ENCODE results near the gene ANKLE1.

The ANKLE1 gene, protein sequence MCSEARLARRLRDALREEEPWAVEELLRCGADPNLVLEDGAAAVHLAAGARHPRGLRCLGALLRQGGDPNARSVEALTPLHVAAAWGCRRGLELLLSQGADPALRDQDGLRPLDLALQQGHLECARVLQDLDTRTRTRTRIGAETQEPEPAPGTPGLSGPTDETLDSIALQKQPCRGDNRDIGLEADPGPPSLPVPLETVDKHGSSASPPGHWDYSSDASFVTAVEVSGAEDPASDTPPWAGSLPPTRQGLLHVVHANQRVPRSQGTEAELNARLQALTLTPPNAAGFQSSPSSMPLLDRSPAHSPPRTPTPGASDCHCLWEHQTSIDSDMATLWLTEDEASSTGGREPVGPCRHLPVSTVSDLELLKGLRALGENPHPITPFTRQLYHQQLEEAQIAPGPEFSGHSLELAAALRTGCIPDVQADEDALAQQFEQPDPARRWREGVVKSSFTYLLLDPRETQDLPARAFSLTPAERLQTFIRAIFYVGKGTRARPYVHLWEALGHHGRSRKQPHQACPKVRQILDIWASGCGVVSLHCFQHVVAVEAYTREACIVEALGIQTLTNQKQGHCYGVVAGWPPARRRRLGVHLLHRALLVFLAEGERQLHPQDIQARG

DNA sequence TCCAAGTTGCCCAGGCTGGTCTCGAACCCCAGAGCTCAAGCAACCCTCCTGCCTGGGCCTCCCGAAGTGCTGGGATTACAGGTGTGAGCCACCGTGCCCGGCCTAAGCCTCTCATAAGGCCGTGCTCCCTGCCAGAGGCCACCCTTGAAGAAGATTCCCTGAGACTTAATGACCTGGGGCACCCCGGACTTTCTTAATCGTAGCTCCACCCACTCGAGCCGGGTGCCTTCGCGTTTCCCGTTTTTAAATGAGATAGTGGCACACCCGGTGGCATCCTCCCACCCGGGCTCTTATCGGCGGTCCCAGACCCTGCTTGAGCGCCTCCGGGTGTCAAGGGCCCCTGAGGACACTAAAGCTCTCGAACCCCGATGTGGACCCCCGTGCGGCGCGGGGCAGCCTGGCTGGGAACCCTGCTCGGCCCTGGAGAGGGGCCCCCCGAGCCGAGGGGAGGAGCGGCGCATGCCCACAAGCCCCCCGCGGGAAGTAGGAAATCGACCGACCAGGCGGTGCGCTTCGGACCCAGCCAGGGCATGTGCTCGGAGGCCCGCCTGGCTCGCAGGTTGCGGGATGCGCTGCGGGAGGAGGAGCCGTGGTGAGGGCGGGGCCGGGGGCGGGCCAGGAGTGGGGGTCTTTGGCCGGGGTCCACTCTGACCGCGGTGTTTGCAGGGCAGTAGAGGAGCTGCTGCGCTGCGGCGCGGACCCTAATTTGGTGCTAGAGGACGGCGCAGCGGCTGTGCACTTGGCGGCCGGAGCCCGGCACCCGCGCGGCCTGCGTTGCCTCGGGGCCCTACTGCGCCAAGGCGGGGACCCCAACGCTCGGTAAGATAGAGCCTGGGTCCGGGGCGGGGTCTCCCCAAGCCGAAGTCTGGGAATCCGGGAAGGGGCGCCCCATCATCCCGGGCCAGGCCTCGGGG is at the start of gene ANKLE1:
ANKLE1 (plus strand) TSS at position 511 of the 914 bp plus-strand sequence; CDS start at position 531, 20 bp downstream.
- DNase-seq (ENCODE audit: low read depth in 2 of 2) = peak in 1 of 2 donors; percentile 54

DNA sequence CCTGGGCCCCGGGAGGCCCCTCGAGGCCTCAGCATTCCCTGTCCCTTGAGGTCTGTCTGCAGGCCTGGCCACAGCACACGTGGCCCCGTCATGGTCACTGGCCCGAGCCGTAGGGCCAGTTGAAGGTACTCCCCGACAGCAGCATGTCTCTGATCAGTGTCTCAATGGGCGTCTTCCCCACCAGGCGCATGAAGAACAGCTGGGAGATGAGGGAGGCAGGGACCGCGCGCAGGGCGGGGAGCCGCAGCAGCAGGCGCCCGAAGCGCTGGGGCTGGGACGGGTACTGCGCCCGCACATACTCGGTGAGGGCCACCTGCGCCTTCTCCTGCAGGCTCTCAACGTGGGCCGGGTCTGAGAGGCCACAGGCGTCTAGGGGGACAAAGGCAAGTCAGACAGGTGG is 49.4 kb upstream of the ANKLE1 start:
- DNase-seq (ENCODE audit: low read depth in 2 of 2) = no peak

DNA sequence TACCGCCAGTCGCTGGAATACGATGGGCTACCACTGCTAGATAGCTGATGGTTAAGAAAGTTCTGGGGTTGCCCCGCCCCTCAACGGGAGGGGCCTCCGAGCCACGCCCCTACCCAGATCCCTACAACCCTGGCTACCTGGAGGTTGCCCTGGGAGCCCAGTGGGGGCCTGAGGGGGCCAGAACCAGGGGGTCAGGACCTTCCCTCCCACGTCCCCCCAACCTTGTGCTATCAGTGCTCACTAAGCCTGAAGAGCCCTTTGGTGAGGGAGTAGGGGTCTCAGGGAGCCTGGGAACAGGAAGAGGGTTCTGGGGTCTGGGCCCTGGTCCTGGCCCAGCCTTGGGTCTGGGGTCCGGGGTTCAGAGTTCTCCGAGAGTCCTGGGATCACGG is 46.8 kb upstream of the ANKLE1 start:
- DNase-seq (ENCODE audit: low read depth in 2 of 2) = peak; percentile 56 to 61

DNA sequence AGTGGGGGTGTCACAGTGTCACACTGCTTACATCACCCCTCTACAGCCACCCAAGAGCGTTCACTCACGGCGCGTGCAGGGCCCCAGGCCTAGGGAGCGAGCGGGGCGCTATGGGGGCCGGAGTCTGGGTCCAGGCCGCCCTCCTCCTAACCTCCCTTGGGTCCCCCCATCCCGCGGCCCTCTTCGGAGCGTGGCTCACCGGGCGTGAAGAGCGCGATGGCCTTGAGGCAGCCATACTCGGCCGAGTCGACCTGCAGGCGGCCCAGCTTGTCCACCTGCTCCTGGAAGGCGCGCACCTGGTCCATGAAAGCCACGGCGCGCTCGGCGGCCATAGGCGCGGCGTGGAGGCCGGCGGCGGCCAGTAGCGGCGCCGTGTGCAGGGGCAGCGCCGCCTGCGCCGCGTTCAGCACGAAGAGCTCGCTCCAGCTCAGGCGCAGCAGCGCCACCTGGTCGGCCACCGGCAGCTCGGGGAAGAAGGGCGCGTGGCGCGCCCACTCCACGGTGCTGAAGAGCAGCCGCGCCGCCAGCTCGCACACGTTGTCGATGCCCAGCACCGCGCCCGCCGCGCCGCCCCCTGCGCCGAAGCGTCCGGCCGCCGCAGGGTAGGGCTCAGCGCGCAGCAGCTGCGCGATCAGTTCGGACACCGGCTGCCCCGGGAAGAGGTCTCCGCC is 46.3 kb upstream of the ANKLE1 start:
- DNase-seq (ENCODE audit: low read depth in 2 of 2) = peak; percentile 59 to 62

DNA sequence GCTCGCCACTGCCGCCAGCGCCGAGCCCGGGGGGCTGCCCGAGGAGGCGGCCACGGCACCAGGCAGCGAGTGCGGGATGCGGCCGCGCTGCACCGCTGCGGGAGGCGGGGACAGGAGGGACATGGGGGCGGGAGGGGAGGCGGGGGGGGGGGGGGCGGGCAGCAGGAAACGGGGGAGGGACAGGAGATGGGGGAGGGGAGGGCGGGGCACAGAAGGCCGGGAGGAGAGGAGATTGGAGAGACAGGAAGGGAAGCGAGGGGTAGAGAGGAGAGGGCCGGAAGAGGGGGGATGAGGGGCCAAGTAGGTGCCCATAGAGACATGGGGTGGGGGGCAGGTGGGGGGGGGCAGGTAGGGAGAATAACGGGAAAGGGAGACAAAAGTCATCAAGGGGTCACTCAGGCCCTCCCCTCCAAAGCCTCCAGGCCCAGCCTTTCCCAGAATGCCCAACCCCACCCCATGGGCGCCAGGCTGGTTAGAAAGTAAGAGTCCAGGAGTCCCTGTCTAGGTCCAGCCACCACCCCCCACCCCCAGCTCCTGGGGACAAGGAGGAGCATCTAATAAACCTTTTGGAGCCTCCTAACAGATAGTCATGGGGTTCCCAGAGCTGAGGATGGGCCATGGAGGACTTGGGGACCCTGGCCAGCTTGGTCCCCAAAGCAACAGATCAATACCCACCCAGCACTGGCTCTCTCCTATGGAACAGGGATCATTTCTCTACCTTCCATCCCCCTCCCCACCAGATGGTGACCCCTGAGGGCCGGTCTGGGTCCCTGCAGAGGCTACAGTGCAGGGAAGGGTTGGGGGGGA is 45.5 kb upstream of the ANKLE1 start:
- DNase-seq (ENCODE audit: low read depth in 2 of 2) = no peak

DNA sequence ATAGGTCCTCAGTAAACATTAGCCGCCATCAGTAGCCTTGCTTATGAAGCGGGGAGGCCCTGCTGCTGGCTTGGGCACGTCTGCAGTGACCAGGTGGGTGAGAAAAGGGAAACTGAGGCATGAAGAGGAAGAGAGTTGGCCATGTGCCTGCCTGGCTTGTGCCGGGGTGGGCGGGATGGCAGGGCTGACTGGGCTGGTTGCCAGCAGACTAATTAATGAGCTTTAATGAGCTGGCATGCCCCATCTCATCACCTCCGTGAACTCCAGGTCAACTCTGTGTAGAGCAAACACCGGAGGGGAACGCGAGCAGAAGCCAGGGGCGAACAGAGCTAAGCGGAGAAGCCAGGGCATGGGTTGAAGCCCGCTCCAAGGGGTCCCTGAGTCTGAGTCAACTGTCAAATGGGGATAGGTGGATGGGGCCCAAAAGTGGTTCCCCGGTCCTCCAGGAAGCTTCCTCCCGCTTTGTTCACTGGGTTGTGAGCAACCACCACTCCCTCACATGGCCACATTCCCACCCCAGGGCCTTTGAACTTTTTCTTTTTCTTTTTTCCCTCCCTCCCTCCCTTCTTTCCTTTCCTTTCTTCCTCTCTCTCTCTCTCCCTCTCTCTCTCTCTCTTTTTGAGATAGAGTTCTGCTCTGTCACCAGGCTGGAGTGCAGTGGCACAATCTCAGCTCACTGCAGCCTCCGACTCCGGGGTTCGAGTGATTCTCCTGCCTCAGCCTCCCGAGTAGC is 44.7 kb upstream of the ANKLE1 start:
- no peak for DNase-seq (ENCODE audit: low read depth in 2 of 2)

DNA sequence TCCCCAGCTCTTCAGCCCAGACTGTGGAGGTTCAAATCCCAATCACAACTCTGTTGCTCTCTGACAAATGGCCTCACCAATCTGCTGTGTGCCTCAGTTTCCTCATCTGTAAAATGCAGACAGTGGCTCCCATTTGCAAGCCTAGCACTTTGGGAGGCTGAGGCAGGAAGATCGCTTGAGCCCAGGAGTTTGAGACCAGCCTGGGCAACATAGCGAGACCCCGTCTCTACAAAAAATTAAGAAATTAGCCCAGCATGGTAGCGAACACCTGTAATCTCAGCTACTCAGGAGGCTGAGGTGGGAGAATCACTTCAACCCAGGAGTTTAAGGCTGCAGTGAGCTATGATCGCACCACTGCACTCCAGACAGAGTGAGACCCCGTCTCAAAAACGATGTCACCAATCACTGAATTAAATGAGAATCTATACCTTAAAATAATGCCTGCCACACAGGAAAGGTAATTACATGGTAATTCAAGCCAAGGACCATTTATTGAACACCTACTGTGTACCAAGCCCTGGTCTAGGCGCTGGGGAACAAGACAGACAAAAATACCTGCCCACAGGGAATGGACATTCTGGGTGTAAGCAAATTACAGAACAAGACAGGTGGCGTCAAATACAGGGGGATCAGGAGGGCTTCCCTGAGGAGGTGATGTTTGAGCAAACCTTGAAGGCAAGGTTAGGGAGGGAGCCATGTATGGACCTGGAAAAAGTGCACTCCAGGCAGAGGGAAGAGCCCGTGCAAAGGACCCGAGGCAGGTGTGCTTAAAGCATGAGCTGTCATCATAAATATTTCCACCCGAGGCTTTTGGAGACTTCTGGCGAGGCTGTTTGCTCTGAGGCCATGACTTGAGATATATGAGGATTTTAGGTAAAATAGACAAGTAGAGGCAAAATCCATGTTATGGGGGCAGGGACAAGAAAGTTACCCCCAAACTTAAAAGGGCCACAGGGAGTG is 43.7 kb upstream of the ANKLE1 start:
- no peak for DNase-seq (ENCODE audit: low read depth in 2 of 2)

DNA sequence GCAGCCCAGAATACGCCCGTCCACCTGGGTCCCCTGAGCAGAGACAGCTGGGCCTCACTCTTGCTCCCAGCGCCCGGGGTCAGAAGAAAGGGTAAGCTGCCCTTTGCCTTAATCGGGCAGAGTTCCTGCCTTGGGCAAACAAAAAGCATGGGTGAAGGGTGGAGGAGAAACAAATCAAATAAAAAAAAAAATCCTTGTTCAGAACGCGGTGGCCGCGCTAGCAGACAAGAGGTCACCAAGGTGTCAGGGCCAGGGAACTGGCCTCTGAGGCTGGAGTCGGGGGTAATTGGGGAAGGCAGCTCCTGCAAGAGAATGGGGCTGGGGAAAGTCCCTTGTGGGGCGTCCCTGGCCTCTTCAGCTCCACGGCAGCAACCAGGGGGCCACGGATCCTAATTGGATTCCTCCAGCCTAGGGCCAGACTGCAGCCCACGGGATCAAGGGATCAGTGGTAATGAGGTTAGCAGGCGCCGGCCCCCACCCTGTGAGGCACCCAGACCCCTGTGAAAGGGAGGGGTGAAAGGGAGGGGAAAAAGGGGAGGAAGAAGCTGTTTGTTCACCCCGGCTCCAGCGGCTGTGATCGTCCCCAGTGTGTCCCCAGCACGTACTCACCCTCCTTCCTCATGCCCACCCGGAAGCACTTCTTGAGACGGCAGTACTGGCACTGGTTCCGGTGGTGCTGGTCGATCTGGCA is 41.5 kb upstream of the ANKLE1 start:
- no peak for DNase-seq (ENCODE audit: low read depth in 2 of 2)

DNA sequence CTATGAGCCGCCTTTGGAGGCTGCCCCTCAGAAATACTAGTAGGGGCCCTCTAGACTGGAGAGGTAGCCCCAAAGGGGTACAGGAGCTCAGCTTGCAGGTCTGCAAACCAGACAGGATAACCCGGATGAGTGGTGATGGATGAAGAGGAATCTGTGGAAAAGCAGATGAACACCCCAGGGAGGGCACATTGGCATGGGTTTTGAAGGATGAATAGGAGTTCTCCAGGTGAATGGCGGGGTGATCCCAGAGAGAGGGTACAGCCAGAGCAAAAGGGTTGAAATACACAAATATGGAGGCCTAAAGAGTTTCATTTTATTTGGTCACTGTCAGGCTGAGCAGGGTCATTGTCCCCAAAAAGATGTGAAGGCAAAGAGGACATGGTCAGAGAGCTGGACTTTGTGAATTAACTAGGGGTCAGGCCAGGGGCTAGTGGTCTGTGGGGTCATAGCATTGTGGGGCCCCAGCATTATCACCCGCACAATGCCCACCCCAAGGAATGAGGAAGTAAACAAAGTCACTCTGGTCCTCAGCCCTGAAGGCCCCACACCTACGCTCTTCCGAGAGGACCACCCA is 40.8 kb upstream of the ANKLE1 start:
- DNase-seq (ENCODE audit: low read depth in 2 of 2) = no peak

DNA sequence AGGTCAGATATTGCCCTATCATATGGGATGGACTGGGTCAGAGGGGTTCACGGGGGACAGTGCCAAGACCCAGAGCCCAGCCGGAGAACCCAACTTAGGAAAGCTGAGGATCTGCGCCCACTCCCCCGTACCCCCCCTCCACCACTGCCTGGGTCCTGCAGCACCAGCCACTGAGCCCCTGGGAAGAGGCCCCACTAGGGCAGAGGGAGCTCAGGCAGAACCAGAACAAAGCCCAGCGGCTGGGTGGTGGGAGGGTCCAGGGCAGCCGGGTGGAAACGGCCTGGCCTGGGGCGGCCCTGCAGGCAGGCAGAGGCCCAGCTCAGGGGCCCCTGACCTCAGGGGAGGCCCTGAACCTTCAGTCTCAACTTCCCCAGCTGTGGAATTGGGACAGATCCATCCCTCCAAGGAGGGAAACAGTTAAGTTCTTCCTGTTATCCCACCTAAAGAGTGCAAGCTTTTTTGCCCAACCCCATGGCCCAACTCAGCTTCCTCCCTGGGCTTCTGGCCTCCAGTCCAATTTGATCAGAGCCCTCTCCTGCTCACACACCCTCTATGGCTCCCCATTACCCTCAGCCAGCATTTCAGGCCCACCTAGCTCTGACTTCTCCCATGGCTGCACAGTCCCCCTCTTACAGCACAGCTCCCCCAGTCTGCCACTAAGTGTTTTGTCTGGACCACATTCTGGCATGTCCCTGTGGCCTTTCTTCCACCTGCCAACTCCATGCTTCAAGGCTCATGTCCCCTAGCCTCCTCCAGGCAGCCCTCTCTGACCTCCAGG is 39.1 kb upstream of the ANKLE1 start:
- no peak for DNase-seq (ENCODE audit: low read depth in 2 of 2)

DNA sequence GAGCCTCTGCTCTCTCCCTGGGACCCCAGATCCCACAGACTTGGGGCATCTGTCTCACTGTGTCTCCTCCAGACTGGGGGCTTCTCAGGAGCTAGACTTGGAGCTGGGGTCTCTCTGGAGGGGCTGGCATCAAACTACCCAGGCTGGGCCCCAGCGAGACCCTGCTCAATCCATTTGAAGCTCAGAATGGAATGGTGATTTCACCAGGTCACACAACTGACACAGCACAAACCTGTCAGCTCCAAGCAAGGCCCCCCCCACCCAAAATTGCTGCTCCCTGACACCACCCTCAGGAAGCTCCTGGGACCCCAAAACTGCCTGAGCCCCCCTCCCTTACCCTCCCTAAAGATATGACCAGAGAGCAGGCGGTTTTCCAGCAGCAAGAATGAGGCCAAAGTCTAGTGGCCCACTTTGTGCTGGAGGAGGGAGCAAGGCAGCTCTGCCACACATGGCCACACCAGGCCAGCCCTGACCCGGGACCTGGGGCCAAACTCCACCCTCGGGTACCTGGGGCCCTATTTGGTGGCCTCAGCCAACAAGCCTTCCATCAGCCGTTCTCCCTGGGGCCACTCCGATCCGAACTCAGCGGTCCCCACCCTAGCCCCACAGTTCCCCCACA is 38.4 kb upstream of the ANKLE1 start:
- DNase-seq (ENCODE audit: low read depth in 2 of 2) = no peak

DNA sequence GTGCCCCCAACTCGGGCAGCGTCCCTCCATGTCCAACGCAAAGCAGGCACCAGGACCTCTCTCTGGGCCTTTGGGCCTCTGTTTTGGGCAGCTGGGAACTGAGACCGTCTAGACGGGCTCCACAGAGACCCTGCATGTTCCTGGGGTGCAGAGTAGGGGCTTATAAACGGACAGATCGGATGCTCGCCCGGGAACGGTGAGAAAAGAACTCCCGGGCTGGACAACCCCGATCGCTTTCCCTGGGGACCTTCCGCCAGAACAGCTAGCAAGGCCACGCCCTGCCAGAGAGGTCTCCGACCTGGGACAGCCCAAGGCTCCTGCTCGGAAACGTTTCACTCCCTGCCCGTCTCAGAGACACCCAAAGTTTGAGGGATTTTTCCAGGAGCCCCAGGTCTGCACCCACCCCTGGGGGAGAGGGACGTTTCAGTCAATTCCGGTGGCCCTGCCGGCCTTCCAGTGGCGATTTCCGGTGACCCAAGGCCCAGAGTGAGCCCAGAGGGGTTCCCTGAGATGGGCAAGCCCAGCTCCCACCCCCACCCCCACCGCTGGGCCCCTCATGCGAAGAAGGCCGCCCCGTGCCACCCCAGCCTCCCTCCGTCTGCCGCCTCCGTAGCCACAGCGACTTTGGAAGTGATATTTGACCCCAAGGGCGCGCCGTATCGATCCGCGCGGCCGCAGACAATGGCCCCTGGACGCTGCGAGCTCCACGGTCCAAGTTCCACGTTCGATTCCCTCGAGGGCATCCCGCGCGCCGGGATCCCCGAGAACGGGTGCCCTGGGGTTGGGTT is 37.7 kb upstream of the ANKLE1 start:
- DNase-seq (ENCODE audit: low read depth in 2 of 2) = no peak

DNA sequence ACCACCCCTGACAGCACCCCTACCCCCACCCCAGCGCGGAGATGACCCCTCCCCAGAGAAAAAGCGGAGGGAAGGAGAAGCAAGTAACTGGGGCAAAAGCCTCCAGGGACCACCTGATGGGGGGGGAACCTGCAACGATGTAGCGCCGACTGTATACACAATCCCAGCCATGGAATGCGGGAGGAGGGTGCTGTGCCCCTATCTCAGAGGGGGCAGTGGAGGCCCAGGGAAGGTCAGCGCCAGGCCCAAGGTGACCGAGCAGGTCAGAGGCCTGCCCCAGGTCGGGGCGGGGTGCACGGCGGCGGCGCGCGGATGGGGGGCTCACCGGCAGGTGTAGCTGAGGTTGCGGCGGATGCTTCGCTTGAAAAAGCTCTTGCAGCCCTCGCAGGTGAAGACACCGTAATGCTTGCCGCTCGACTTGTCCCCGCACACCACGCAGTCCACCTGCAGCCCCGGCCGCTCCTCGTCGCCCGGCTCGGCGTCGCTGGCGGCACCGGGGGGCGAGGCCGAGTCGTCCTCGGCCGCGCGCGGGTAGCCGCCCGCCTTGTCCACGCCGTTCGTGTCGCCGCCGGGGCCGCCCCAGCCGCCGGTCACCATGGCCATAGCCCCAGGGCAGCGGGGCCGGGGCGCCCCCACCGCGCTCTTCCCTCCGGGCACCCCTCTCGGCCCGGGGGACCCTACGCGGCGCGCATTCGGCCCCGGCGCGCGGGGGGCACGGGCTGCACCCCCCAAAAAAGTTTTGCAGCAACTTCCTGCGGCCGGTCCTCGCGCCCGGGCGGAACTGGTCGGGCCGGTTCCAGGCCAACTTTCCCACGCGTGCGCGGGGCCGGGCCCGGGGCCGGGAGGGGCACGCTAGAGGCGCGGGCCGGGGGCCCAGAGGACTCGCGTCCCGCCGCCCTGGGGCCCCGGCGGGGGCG is 36.8 kb upstream of the ANKLE1 start:
- no peak for DNase-seq (ENCODE audit: low read depth in 2 of 2)

DNA sequence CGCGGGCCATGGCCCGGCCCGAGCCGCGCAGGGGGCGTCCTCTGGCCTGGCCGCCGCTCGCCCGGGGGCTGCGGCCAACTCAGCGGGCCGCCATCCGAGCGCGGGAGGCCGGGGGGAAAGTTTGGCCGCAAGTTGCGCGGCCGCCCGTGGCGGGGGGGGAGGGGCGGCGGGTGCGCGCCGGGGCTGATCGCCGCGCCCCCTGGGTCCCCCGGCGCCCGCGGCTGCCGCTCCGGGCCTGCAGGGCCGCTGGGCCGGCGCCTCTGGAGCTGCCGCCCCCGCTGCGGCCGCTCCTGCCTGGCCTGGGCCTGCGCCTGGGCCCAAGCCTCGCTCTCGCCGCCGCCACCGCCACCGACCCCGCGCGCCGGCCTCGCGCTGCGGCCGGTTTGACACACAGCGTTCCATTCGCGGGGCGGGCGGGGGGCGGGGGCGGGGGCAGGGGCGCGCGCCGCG is 36.1 kb upstream of the ANKLE1 start, which contains the start of gene NR2F6:
NR2F6 (minus strand) TSS at position 385 of the 450 bp plus-strand sequence. CDS start 699 bp downstream, outside the sequence.
- DNase-seq (ENCODE audit: low read depth in 2 of 2) = no peak
